Esophagus squamous epithelium (tissue), 5 donors: Measurements from ENCODE around the gene ARL6IP6. TPM values are rescaled to one million over a fixed set of nuclear protein-coding genes. Genes with fewer than 3 reads are reported as not detected.
A peak's percentile ranks its signal among the peaks of the same experiment; 100 is the strongest.
"Not testable (repeated sequence)": the region's sequence is repeated elsewhere in the genome, so short reads cannot be mapped to it uniquely, and the experiment has no call there.

Experiments
- DNase-seq: peaks from one replicate; lab custom pipeline; 2025; lab: John Stamatoyannopoulos, UW
- H3K27ac ChIP-seq, 4 donors: fragments of 200-600 bp; sonication (generic); one replicate each; pipeline ENCODE4 v1.5.1; 2016 to 2019; ENCODE audit warnings: mild to moderate bottlenecking in 1 of 4
- H3K27me3 ChIP-seq, 4 donors: fragments of 200-600 bp; sonication (generic); 1 replicate in 3 of 4; 2 replicates in 1 of 4; pipeline versions ENCODE4 v1.5.1 to v1.6.0; 2017 to 2021; ENCODE audit warnings: antibody characterized with exemption in 1 of 4
- H3K36me3 ChIP-seq, 3 donors: fragments of 200-600 bp; sonication (generic); one replicate each; pipeline ENCODE4 v1.5.1; 2016 to 2019
- H3K4me1 ChIP-seq, 3 donors: fragments of 200-600 bp; sonication (generic); one replicate each; pipeline ENCODE4 v1.5.1; 2017 to 2019
- H3K4me3 ChIP-seq, 4 donors: fragments of 200-600 bp; sonication (generic); 1 replicate in 3 of 4; 2 replicates in 1 of 4; pipeline ENCODE4 v1.5.1; 2016 to 2019; ENCODE audit warnings: mild to moderate bottlenecking in 2 of 4, moderate library complexity in 1 of 4
- H3K9me3 ChIP-seq, 3 donors: fragments of 200-600 bp; sonication (generic); one replicate each; pipeline ENCODE4 v1.5.1; 2016 to 2019
- POLR2A ChIP-seq, 4 donors: fragments of 450-650 bp; IDR thresholded peaks; one replicate each; pipeline ENCODE4 v1.6.1; 2017; ENCODE audit warnings: antibody characterized with exemption in 4 of 4, mild to moderate bottlenecking in 4 of 4, moderate library complexity in 3 of 4
- WGBS, 2 donors: methylation state at CpG; one replicate each; pipeline ENCODE4 v1.1.5; 2018; 5-methylcytosine and 5-hydroxymethylcytosine counted together
- intact Hi-C: fragments of 100-400 bp; cut with DNase I; formaldehyde crosslinking; loops from one replicate; pipeline ENCODE4 v1.15.0; 2022
- total RNA-seq, 4 donors: library from RNA; depleted of rRNA; stranded (reverse); fragments of >200 nt; gene quantifications; one replicate each; pipeline ENCODE4 v1.1.0, GENCODE V29; 2016
- TF ChIP-seq, protein P1 (sequence below), 6 experiments: fragments of 450-650 bp in 4 of 6; fragments of 200-600 bp in 2 of 6; sonication (generic) in 2 of 6; IDR thresholded peaks; one replicate each; pipeline ENCODE4 v1.5.1; 2016 to 2019; ENCODE audit warnings: antibody characterized with exemption in 6 of 6, mild to moderate bottlenecking in 4 of 6, moderate library complexity in 4 of 6
- donor health status: DM: yes; HTN: yes; CAD: no.

ARL6IP6 gene
- total RNA-seq, 4 donors from 2014 or later: 7.7 to 24.2 (median 19.0) TPM

DNA sequence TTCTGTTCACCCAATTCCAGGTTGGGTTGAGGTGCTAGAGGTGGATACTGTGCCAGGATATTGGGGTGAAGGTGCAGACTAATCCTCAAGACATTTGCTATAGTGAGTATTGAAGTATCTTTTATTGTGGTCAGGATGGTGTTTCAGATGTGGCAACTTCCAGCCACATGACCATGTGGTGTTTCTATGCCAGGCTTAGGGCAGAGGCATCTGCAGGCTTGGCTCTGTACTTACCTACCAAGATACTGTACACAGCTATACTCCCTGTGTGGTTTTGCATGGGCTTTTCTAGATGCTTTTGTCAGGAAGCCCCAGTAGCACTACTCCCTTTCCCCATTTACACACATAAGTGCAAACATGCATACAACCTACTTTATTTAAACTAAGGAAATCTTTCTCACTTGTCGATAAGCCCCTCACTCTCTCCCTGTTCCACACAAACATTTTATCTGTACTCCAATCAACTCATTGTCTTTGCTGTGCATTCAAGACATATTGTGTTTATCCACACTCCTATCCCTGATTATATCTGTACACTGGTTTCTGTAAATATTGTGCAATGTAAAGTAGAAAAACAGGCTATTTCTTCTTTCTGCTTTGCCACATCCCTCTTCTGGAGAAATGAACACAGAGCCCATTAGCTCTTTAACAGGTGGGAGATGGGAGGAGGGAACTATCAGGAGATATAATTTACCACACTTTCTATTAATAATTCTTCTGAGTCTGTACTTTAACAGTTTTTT, 12.3 kb downstream of the ARL6IP6 start:
- DNase-seq: no peak
- H3K4me3 ChIP-seq: no peak overlapping the region
- no peak overlapping the region for H3K27ac ChIP-seq
- peaks cover 0 to 18% (median 3%) of the 10 kb centered on the region in 3 donors for H3K4me1 ChIP-seq
- no peaks in the 10 kb centered on the region for H3K27me3 ChIP-seq
- peaks cover 0 to 15% (median 0%) of the 10 kb centered on the region in 3 donors for H3K36me3 ChIP-seq
- TF ChIP-seq, protein P1, sequence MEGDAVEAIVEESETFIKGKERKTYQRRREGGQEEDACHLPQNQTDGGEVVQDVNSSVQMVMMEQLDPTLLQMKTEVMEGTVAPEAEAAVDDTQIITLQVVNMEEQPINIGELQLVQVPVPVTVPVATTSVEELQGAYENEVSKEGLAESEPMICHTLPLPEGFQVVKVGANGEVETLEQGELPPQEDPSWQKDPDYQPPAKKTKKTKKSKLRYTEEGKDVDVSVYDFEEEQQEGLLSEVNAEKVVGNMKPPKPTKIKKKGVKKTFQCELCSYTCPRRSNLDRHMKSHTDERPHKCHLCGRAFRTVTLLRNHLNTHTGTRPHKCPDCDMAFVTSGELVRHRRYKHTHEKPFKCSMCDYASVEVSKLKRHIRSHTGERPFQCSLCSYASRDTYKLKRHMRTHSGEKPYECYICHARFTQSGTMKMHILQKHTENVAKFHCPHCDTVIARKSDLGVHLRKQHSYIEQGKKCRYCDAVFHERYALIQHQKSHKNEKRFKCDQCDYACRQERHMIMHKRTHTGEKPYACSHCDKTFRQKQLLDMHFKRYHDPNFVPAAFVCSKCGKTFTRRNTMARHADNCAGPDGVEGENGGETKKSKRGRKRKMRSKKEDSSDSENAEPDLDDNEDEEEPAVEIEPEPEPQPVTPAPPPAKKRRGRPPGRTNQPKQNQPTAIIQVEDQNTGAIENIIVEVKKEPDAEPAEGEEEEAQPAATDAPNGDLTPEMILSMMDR (IDR thresholded peaks at IDR 0.05): no peak
- TF ChIP-seq POLR2A (IDR thresholded peaks at IDR 0.05): no peak
- intact Hi-C loops: no loop called here
- WGBS, 2 donors: 67 to 89% methylated on average over 1 of the region's 1 CpG
- H3K9me3 ChIP-seq: no peaks in the 10 kb centered on the region

DNA sequence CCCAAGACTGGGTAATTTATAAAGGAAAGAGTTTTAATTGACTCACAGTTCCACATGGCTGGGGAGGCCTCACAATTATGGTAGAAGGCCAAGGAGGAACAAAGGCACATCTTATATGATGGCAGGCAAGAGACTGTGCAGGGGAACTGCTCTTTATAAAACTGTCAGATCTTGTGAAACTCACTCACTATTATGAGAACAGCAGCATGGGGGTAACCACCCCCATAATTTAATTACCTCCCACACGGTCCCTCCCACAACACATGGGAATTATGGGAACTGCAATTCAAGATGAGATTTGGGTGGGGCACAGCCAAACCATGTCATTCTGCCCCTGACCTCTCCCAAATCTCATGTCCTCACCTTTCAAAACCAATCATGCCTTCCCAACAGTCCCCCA, 19.1 kb downstream of the ARL6IP6 start:
- DNase-seq, intact Hi-C loops, H3K4me1 ChIP-seq, H3K27ac ChIP-seq, H3K9me3 ChIP-seq, H3K27me3 ChIP-seq, H3K4me3 ChIP-seq: not testable (repeated sequence)
- WGBS, 2 donors: 83% methylated on average over 1 of the region's 1 CpG; no CpG with 5 or more reads in 1 of the 2 donors
- peaks cover 0 to 56% (median 0%) of the 10 kb centered on the region in 3 donors for H3K36me3 ChIP-seq

DNA sequence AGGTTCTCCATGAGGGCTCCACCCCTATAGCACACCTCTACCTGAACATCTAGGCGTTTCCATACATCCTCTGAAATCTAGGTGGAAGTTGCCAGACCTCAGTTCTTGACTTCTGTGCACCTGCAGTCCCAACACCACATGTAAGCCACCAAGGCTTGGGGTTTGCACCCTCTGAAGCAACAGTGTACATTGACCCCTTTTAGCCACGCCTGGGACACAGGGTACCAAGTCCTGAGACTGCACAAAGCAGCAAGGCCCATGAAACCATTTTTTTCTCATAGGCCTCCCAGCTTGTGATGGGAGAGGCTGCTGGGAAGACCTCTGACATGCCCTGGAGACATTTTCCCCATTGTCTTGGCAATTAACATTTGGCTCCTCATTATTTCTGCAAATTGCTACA, 20.0 kb downstream of the ARL6IP6 start:
- no peak overlapping the region for H3K27ac ChIP-seq
- intact Hi-C loops: no loop called here
- peaks cover 0 to 56% (median 0%) of the 10 kb centered on the region in 3 donors for H3K36me3 ChIP-seq
- no peaks in the 10 kb centered on the region for H3K9me3 ChIP-seq
- DNase-seq: no peak
- 88 to 100% methylated on average over 1 to 2 of the region's 2 CpGs for WGBS, 2 donors
- no peak overlapping the region for H3K4me3 ChIP-seq
- no peaks in the 10 kb centered on the region for H3K4me1 ChIP-seq
- no peak for TF ChIP-seq POLR2A (IDR thresholded peaks at IDR 0.05)
- TF ChIP-seq, protein P1 (IDR thresholded peaks at IDR 0.05): no peak
- no peaks in the 10 kb centered on the region for H3K27me3 ChIP-seq

DNA sequence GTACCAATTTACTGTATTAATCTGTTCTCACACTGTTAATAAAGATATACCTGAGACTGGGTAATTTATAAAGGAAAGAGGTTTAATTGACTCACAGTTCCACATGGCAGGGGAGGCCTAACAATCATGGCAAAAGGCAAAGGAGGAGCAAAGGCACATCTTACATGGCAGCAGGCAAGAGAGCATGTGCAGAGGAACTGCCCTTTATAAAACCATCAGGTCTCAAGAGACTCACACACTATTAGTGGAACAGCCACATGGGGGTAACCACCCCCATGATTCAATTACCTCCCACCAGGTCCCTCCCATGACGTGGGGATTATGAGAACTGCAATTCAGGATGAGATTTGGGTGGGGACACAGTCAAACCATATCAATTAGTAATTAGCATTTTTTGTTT, 21.3 kb downstream of the ARL6IP6 start:
- H3K27ac ChIP-seq, H3K4me3 ChIP-seq, H3K9me3 ChIP-seq, H3K27me3 ChIP-seq, DNase-seq, intact Hi-C loops, H3K4me1 ChIP-seq: not testable (repeated sequence)
- H3K36me3 ChIP-seq: peaks cover 0 to 57% (median 0%) of the 10 kb centered on the region in 3 donors
- WGBS, 2 donors: 75 to 77% methylated on average over 1 of the region's 1 CpG

DNA sequence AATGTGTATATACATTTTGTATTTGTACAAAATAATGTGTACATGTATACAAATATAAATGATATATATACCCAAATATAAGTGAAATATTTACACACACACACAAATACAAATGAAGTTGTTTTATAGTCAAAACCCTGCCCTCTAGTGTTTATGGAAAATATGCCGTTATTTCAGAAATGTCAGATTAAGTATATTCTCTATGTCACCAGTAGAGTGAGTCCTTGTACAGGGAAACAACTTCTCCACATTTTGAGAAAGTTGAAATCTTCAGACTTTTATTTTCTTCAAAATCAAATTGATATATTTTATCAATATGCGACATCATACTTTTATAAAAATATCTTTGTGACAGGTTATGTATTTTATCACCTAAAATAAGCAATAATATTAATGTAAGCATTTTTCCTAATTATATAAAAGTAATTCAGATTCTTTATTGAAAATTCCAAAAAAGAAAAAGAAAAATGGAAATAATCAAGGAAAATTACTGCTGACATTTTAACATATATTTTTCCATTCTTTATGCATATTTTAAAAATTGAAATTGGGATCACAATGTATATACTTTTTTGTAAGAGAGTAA, 22.4 kb downstream of the ARL6IP6 start:
- 22% methylated on average over 2 of the region's 2 CpGs for WGBS, 2 donors

More for the DNA sequence above, 22.4 kb downstream of the ARL6IP6 start:
- Histone ChIP-seq H3K4me1 (no peaks in the 10 kb centered on the region), H3K27ac (no peak overlapping the region), H3K4me3 (no peak overlapping the region), H3K27me3 (no peaks in the 10 kb centered on the region), H3K36me3 (peaks cover 0 to 50% (median 0%) of the 10 kb centered on the region in 3 donors), H3K9me3 (no peaks in the 10 kb centered on the region)
- intact Hi-C loops: no loop called here
- TF ChIP-seq POLR2A (IDR thresholded peaks at IDR 0.05): no peak
- TF ChIP-seq, protein P1 (IDR thresholded peaks at IDR 0.05): peak; percentile 34 to 94 (median 79)
- no peak for DNase-seq
